A204.1 (cell line): Measurements from ENCODE around the gene CCDC152.
A peak's percentile ranks its signal among the peaks of the same experiment; 100 is the strongest.
"Not testable (repeated sequence)": the region's sequence is repeated elsewhere in the genome, so short reads cannot be mapped to it uniquely, and the experiment has no call there.

Source experiments
- FAIRE-seq: peaks from 2 replicates; lab custom pipeline; 2012; peaks lifted over from hg19 to GRCh38; lab: Jason Lieb, UNC

CCDC152 gene, protein sequence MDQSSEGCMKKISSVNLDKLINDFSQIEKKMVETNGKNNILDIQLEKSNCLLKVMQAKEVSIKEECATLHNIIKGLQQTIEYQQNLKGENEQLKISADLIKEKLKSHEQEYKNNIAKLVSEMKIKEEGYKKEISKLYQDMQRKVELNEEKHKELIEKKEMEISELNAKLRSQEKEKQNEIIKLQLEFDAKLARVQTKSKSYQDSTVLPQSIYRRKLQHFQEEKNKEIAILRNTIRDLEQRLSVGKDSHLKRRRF

GRCh38 chr5:42756606-42757601 is at the start of gene CCDC152:
TSS of gene CCDC152 (plus strand) at chr5:42756818. CDS start at chr5:42759122, 2,304 bp downstream.
- no peak for FAIRE-seq

DNA sequence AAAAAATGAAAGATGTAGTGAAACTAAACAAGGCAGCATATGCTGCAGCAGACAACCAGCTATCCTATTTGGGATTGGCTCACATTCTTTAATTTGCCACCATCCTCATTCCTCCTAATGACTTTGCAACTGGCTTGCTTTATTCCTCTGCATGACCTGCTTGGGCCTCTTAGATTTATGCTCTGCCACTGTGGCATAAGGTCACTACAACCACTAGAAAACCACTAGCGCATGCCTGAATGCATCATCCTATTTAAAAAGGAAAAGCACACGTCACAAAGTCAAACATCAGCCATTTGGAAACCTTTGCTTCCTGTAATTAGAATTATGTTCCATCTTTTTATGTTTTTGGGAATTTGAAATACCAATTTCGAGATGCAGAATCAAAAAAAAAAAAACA is 40.8 kb upstream of the CCDC152 start:
- FAIRE-seq = no peak

DNA sequence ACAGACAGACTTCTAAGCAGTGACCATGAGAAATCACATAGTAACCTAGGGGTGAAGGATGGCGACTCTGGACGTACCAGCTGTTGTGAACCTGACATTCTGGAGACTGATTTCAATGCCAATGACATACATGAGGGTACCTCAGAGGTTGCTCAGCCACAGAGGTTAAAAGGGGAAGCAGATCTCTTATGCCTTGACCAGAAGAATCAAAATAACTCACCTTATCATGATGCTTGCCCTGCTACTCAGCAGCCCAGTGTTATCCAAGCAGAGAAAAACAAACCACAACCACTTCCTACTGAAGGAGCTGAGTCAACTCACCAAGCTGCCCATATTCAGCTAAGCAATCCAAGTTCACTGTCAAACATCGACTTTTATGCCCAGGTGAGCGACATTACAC is 38.0 kb upstream of the CCDC152 start:
- no peak for FAIRE-seq

- no peak for FAIRE-seq
Measured at GRCh38 chr5:42719034-42719433, 37.6 kb upstream of the CCDC152 start.

DNA sequence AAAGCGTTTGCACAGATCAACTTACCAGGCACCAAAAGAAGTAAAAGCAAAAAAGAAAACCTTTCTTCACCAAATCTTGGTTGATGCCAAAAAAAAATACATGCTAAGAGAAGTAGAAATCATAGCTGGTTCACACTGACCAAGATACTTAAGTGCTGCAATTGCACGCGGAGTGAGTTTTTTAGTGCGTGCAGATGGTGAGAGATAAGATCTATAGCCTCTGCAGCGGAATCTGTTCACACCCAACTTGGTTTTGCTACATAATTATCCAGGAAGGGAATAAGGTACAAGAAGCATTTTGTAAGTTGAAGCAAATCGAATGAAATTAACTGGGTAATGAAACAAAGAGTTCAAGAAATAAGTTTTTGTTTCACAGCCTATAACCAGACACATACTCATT is 36.4 kb upstream of the CCDC152 start:
- FAIRE-seq = no peak

DNA sequence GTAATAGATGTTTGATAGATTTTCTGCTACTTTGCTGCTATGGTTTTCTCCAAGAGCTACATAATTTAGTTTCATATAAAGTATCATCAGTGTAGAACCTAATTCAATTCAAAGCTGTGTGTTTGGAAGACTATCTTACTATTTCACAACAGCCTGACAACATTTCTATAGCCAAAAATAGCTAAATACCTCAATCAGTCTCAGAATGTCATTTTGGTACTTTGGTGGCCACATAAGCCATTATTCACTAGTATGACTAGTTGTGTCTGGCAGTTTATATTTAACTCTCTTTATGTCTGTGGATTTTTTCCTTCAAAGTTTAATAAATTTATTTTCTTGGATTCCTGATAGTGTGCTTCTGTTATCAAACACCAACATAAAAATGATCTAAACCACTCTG is 35.1 kb upstream of the CCDC152 start:
- no peak for FAIRE-seq

DNA sequence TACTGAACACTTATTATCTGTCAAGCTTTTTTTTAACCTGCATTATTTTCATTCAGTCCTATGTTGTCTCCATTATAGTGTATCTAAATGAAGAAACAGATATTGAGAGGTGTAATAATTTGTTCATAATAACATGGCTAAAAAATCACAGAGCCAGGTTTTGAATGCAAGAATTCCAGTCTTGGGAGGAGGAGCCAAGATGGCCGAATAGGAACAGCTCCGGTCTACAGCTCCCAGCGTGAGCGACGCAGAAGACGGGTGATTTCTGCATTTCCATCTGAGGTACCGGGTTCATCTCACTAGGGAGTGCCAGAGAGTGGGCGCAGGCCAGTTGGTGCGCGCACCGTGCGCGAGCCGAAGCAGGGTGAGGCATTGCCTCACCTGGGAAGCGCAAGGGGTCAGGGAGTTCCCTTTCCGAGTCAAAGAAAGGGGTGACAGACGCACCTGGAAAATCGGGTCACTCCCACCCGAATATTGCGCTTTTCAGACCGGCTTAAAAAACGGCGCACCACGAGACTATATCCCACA is 22.0 kb upstream of the CCDC152 start:
- FAIRE-seq = not testable (repeated sequence)

- no peak for FAIRE-seq
Measured at GRCh38 chr5:42740920-42741319, 15.7 kb upstream of the CCDC152 start.

DNA sequence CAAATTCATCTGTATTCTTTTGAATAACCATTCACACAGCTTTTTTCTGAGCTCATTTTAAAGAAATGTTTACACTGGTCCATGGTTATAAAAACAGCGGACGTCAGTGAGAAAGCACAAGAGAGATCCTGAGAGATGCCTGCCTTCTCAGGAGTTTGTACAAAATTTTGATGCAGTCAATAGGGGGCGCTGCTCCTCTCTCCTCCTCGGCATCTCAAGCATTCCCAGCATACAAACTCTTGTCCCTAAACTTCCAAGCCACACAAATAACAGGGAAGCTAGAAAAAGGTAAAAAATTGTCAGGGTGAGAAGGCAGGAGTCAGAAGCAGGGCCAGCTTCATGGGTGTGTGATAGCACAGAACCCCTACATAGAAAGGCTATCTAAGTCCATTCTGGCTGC is 11.2 kb upstream of the CCDC152 start:
- no peak for FAIRE-seq

DNA sequence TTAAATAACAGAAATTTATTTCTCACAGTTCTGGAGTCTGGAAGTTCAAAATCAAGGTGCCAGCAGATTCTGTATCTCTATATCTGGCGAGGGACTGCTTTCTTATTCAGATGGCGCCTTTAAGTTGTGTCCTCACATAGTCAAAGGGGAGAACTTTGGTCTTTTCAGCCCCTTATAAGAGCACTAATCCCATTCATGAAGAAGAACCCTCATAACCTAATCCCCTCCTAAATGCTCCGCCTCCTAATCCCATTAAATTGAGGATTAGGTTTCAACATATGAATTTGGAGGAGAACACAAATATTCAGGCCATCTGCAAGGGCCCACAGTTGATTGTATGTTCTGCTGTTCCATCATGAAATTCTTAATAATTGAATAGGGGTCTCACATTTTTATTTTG is 10.8 kb upstream of the CCDC152 start:
- FAIRE-seq = no peak

- FAIRE-seq = no peak
Measured at GRCh38 chr5:42749020-42749419, 7.6 kb upstream of the CCDC152 start.

- no peak for FAIRE-seq
Measured at GRCh38 chr5:42750507-42750906, 6.1 kb upstream of the CCDC152 start.

GRCh38 chr5:42751044-42751443 is 5.6 kb upstream of the CCDC152 start:
- no peak for FAIRE-seq

DNA sequence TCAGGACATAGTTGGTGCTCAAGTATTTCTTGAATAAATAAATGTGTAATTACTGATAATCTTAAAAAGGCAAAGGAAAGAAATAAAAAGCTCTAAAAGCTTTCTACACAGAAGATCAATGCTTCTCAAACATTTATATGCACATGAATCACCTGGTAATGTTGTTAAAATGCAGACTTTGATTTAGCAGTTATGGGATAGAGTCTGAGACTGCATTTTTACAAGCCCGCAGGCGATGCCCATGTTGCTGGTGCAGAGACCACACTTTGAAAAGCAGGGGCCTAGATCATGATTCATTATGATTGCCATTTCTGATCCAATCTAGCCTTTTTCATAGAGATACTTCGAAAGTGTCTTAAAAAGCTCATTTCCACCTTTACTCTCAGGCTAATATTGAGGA is 3.5 kb upstream of the CCDC152 start:
- no peak for FAIRE-seq

- FAIRE-seq = no peak
Measured at GRCh38 chr5:42759456-42759855, 2.8 kb downstream of the CCDC152 start.

GRCh38 chr5:42760426-42760825 is 3.8 kb downstream of the CCDC152 start:
- FAIRE-seq = no peak

- FAIRE-seq = no peak
Measured at GRCh38 chr5:42761791-42762190, 5.2 kb downstream of the CCDC152 start.

DNA sequence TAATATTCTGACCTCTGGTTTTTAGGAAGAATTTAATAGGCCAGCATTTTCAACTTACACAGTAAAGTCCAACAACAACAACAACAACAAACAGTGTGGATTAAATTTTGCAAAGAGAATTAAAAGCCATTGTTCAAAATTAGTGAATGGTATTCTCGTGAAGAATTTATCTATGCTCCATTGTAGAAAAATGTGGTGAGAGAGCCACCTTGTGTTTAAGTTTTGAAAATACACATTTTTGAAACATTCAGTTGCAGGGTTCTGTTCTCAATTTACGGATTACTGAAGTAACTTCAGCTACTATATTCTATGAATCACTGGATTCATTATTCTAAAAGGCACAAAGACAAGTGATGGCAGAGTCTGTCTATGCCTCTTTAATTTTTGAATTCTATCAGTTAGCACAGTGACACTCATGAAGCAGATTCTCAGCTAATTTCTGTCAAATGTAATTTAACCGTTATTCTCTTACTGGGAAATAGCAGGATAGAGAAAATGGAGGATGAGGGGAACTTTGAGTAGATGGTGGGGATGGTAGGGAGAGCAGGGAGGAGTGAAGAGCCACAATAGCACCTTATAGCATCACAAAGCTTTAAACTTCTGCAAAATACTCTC is 11.0 kb downstream of the CCDC152 start:
- peak; percentile 97 for FAIRE-seq

DNA sequence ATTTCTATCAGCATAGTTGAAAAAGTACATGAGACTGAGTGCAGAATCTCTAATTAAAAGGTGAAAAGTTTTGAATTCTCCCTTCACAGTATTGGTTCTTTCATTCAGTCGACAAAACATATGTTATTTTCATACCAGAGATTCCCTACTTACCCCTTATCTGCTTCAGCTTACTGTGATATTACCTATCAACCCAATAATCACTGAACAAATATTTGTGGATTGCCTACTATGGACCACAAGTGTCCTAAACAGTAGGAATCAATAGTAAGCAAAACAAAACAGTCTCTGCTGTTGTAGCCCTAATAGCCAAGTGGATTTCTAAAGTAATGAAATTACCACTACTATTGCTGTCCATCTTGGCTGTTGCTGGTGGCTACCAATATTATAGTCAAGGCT is 11.5 kb downstream of the CCDC152 start:
- FAIRE-seq = no peak

DNA sequence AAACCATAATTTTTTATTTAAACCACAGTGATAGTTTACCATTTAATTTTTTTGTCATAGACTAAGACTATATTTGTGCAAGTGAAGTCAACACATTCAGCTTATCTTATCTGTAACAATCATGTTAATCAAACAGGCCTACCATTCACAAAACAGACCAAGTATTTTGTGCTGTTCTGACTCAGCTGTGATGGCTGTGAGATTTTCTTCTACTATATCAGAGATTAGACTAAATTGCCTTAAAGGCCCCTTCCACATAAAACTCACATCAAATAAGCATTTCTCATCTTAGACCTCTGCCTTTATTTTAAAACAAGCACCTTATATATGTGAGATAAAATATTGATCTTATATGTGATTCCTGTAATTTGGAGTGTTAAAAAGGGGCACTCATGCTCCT is 13.4 kb downstream of the CCDC152 start:
- FAIRE-seq = no peak

DNA sequence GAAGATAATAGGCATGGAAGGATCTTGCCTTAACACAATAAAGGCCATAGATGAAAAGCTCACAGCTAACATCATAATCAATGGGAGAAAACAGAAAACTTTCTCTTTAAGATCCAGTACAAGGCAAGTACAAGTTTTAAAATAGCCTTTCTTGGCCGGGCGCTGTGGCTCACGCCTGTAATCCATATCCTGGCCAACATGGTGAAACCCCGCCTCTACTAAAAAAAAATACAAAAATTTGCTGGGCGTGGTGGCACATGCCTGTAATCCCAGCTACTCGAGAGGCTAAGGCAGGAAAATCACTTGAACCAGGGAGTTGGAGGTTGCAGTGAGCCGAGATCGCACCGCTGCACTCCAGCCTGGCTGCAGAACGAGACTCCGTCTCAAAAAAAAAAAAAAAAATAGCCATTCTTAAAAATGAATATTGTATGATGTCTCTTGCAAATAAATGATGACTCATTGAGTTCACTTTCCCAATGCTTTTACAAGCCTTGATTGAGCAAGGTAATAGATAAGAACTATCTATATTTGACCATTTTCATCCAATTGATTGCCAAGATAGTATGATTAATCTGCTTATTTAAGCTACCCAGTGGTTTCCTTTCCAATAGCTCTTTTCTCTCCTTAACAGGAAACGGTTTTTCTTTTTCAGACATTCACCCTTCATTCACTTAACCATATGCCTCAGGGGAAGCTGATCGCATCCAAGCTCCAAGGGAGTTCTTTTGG is 15.8 kb downstream of the CCDC152 start:
- FAIRE-seq = no peak

GRCh38 chr5:42779083-42779482 is 22.5 kb downstream of the CCDC152 start:
- no peak for FAIRE-seq
